Caco-2 (cell line): ENCODE measurements around the gene ZNF605. TPM values are rescaled to one million over a fixed set of nuclear protein-coding genes. Genes with fewer than 3 reads are reported as not detected.

Experiments used
- BruUV-seq: library from RNA; stranded (reverse); fragments of 400-500 nt; replicated peaks from 2 replicates; lab custom pipeline; 2021; lab: Mats Ljungman, UMichigan
- CTCF ChIA-PET: fragments of 300-600 bp; sonication (Branson Sonifier 250); formaldehyde crosslinking; loops from one replicate; lab custom pipeline; 2022; ENCODE audit warnings: antibody characterized with exemption; lab: Charles Lee
- POLR2A ChIA-PET: fragments of 300-600 bp; sonication (Branson Sonifier 250); formaldehyde crosslinking; loops from one replicate; lab custom pipeline; 2022; ENCODE audit warnings: antibody characterized with exemption; lab: Charles Lee
- DNase-seq, 2 experiments: peaks; one replicate each; pipeline versions ENCODE4 v3.0.0 to v3.0.0-alpha.2; 2020 to 2022
- H3K27me3 ChIP-seq: replicated peaks from 2 replicates; pipeline ENCODE4 v1.6.0; 2011; ENCODE audit warnings: low read length; ENCODE audit not compliant: control insufficient read depth, insufficient read depth
- H3K36me3 ChIP-seq: 2 replicates; pipeline ENCODE4 v1.5.1; 2011; ENCODE audit warnings: low read length; ENCODE audit not compliant: control insufficient read depth, insufficient read depth
- H3K4me1 ChIP-seq: fragments of 250-450 bp; sonication (Bioruptor Pico); 2 replicates; pipeline ENCODE4 v1.5.1; 2020; ENCODE audit warnings: mild to moderate bottlenecking
- H3K4me3 ChIP-seq: 2 replicates; pipeline ENCODE4 v1.5.1; 2011; ENCODE audit warnings: low read depth, mild to moderate bottlenecking, control low read depth, low read length
- H3K9me3 ChIP-seq: fragments of 250-450 bp; sonication (Bioruptor Pico); 2 replicates; pipeline ENCODE4 v1.5.1; 2020; ENCODE audit warnings: mild to moderate bottlenecking, moderate library complexity
- H3K27ac Mint-ChIP-seq: one replicate; pipeline ENCODE4 v1.8.0; 2022; ENCODE audit warnings: mixed read lengths; ENCODE audit not compliant: unreplicated experiment
- H3K27me3 Mint-ChIP-seq: one replicate; pipeline ENCODE4 v1.8.0; 2022; ENCODE audit warnings: mixed read lengths; ENCODE audit not compliant: insufficient read depth, unreplicated experiment
- H3K36me3 Mint-ChIP-seq: one replicate; pipeline ENCODE4 v1.8.0; 2022; ENCODE audit warnings: mild to moderate bottlenecking, mixed read lengths; ENCODE audit not compliant: insufficient read depth, unreplicated experiment
- H3K4me1 Mint-ChIP-seq: one replicate; pipeline ENCODE4 v1.8.0; 2022; ENCODE audit warnings: low read depth, mixed read lengths; ENCODE audit not compliant: unreplicated experiment
- H3K4me3 Mint-ChIP-seq: one replicate; pipeline ENCODE4 v1.8.0; 2022; ENCODE audit warnings: mild to moderate bottlenecking, moderate library complexity, mixed read lengths; ENCODE audit not compliant: unreplicated experiment
- H3K9me3 Mint-ChIP-seq: one replicate; pipeline ENCODE4 v1.8.0; 2022; ENCODE audit warnings: mixed read lengths; ENCODE audit not compliant: unreplicated experiment
- intact Hi-C: fragments of 100-400 bp; cut with micrococcal nuclease; formaldehyde crosslinking; loops from one replicate; pipeline ENCODE4 v1.10.0; 2022; ENCODE audit not compliant: unreplicated experiment
- total RNA-seq: library from RNA; stranded (reverse); gene quantifications from 2 replicates; pipeline ENCODE4 v1.2.3, GENCODE V29; 2022
- TF ChIP-seq, protein P1 (sequence below), 2 experiments: fragments of 200-600 bp in 1 of 2; IDR thresholded peaks; 1 replicate in 1 of 2; 2 replicates in 1 of 2; pipeline versions ENCODE4 v1.5.1 to v1.8.0; 2011 to 2022; ENCODE audit warnings: antibody characterized with exemption in 1 of 2, control low read depth in 1 of 2, inconsistent platforms in 1 of 2, low read depth in 1 of 2, low read length in 1 of 2, mild to moderate bottlenecking in 1 of 2, moderate library complexity in 1 of 2; ENCODE audit not compliant: insufficient read depth in 1 of 2, severe bottlenecking in 1 of 2, unreplicated experiment in 1 of 2

The ZNF605 gene
- total RNA-seq, 1 experiment from 2014 or later, result 7.1 TPM

DNA sequence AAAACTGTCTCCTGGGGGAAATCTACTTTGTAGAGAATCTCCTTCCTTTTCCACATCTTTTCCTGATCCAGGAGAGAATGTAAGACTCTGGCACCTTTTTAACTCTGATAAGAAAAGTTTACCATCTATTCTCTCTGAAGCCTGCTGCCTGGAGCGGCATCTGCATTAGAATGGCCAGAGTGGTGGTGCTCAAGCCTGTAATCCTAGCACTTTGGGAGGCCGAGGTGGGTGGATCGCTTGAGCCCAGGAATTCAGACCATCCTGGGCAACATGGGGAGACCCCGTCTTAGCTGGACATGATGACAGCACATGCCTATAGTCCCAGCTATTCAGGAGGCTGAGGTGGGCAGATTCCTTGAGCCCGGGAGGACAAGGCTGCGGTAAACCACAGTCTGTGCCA lies 67.3 kb downstream of the ZNF605 start:
- no peak overlapping the region for H3K4me3 ChIP-seq
- ChIA-PET POLR2A (interaction anchor here (0.5 kb wide), 1 partner anchor 190 kb away, joined by 9 read pairs; no protein-coding TSS in a partner anchor), CTCF (no interaction called here)
- H3K27ac Mint-ChIP-seq, result no peak overlapping the region
- TF ChIP-seq, protein P1, sequence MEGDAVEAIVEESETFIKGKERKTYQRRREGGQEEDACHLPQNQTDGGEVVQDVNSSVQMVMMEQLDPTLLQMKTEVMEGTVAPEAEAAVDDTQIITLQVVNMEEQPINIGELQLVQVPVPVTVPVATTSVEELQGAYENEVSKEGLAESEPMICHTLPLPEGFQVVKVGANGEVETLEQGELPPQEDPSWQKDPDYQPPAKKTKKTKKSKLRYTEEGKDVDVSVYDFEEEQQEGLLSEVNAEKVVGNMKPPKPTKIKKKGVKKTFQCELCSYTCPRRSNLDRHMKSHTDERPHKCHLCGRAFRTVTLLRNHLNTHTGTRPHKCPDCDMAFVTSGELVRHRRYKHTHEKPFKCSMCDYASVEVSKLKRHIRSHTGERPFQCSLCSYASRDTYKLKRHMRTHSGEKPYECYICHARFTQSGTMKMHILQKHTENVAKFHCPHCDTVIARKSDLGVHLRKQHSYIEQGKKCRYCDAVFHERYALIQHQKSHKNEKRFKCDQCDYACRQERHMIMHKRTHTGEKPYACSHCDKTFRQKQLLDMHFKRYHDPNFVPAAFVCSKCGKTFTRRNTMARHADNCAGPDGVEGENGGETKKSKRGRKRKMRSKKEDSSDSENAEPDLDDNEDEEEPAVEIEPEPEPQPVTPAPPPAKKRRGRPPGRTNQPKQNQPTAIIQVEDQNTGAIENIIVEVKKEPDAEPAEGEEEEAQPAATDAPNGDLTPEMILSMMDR (IDR thresholded peaks at IDR 0.05; ENCODE audit: insufficient read depth in 1 of 2, low read depth in 1 of 2, low read length in 1 of 2, severe bottlenecking in 1 of 2, unreplicated experiment in 1 of 2), result no peak
- DNase-seq, result no peak
- no TSS peak for BruUV-seq
- H3K36me3 ChIP-seq, result no peaks in the 10 kb centered on the region
- no peaks in the 10 kb centered on the region; the same call in 1 of the 2 replicates for H3K4me1 ChIP-seq
- H3K27me3 ChIP-seq, result no peaks in the 10 kb centered on the region
- no peaks in the 10 kb centered on the region for H3K27me3 Mint-ChIP-seq
- peak overlapping the region; percentile 8 for H3K4me3 Mint-ChIP-seq
- H3K36me3 Mint-ChIP-seq, result peaks cover 28% of the 10 kb centered on the region
- H3K9me3 Mint-ChIP-seq, result peaks cover 17% of the 10 kb centered on the region
- peaks cover 11% of the 10 kb centered on the region; the same call in 1 of the 2 replicates for H3K9me3 ChIP-seq
- intact Hi-C loops, result no loop called here
- H3K4me1 Mint-ChIP-seq, result no peaks in the 10 kb centered on the region

DNA sequence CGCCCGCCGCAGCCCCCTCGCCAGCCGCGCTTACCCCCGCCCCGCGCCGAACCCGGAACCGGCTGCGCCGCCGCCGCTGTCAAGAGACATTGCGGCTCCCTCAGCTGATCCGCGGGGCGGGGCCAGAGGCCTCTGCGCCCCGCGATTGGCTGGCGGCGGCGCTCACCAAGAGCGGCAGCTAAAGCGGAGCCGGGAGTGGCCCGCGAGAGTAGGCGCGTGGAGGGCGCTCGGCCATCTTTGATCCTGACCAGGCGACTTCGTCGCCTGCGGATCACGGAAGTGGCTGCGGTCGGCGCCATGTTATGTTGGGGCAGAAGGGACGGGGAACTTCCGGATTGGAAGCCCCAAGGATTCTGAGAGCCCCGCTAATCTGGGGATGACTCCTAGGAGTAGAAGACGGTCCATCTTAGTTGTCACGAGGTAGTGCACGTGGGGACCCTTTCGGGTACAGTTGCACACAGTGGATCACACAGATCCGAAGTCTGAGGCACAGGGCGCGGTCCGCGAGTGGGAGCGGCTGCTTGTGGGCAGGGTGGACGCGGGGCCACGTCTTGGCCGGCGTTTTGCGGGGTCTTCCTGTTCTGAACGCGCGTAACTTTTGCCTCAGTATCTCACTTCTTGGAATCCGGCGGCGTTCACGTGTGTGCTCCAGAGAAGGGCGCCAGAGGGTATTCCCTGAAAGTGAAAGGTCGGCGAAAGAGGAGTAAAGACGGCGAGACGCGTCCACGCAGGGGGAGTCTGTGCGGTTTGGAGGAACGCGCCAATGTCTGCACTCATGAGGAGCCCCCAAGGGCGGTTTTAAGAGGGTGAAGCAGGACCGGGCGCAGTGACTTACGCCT lies 68.4 kb downstream of the ZNF605 start, which contains the start of gene CHFR:
TSS of gene CHFR (minus strand) at position 93 of the 839 bp plus-strand sequence. CDS start 277 bp downstream, outside the sequence.
- BruUV-seq, result TSS peak; percentile 89
- POLR2A ChIA-PET, result interaction anchor here (0.6 kb wide), 2 partner anchors 150 to 458 kb away, joined by 3 to 6 read pairs; no protein-coding TSS in a partner anchor
- intact Hi-C loops, result loop anchor here (2.0 kb wide), 1 partner anchor 21 kb away; no protein-coding TSS in a partner anchor
- no peaks in the 10 kb centered on the region for H3K27me3 Mint-ChIP-seq
- H3K27ac Mint-ChIP-seq, result peak within 1 kb of the TSS; percentile 99
- peak; percentile 89 to 93 for DNase-seq
- H3K4me1 Mint-ChIP-seq, result no peaks in the 10 kb centered on the region
- Histone ChIP-seq H3K4me3 (peak within 1 kb of the TSS; percentile 63), H3K27me3 (no peaks in the 10 kb centered on the region), H3K9me3 (peaks cover 11% of the 10 kb centered on the region; the same call in 1 of the 2 replicates), H3K36me3 (no peaks in the 10 kb centered on the region), H3K4me1 (no peaks in the 10 kb centered on the region; the same call in 1 of the 2 replicates)
- CTCF ChIA-PET, result no interaction called here
- H3K4me3 Mint-ChIP-seq, result peak within 1 kb of the TSS; percentile 93
- TF ChIP-seq, protein P1 (IDR thresholded peaks at IDR 0.05; ENCODE audit: insufficient read depth in 1 of 2, low read depth in 1 of 2, low read length in 1 of 2, severe bottlenecking in 1 of 2, unreplicated experiment in 1 of 2), result no peak
- peaks cover 34% of the 10 kb centered on the region for H3K36me3 Mint-ChIP-seq
- peaks cover 17% of the 10 kb centered on the region for H3K9me3 Mint-ChIP-seq
